SK-N-MC (cell line): Measurements from ENCODE around the gene CDAN1.

Experiments
- EZH2 ChIP-seq: fragments of 200-600 bp; sonication (generic); IDR thresholded peaks from one replicate; pipeline ENCODE4 v1.6.1; 2017; ENCODE audit warnings: antibody characterized with exemption
- FOXP2 ChIP-seq: optimal IDR thresholded peaks from 2 replicates; pipeline ENCODE3; 2011; ENCODE audit warnings: mild to moderate bottlenecking, moderate library complexity; ENCODE audit not compliant: insufficient read depth; ENCODE audit errors: extremely low read length, control extremely low read depth
- POLR2AphosphoS5 ChIP-seq: IDR thresholded peaks from 2 replicates; pipeline ENCODE4 v1.6.1; 2012; ENCODE audit warnings: mild to moderate bottlenecking, low read depth, low read length, borderline replicate concordance

- no peak for TF ChIP-seq POLR2AphosphoS5
- no peak for TF ChIP-seq EZH2
- TF ChIP-seq FOXP2 = no peak
Observed at GRCh38 chr15:42707873-42708544, 28.9 kb downstream of the CDAN1 start.
